ENCODE results near the gene YPEL3.
A peak's percentile ranks its signal among the peaks of the same experiment; 100 is the strongest.

Gene YPEL3

DNA sequence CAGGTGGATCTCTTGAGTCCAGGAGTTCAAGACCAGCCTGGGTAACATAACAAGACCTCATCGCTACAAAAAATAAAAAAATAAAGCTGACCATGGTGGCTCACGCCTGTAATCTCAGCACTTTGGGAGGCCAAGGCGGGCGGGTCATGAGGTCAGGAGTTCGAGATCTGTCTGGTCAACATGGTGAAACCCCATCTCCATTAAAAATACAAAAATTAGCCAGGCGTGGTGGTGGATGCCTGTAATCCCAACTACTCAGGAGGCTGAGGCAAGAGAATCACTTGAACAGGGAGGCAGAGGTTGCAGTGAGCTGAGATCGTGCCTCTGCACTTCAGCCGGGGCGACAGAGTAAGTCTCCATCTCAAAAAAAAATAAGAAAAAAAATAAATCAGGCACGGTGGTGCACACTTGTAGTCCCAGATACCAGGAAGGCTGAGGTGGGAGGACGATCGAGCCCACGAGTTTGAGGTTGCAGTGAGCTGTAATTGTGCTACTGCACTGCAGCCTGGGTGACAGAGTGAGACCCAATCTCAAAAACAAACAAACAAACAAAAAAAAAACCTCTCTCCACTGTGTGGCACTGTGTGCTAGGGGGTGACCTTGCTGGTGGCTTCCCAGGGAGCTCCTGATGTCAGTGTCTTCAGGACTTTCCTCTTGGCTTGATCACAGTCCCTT lies 46.8 kb upstream of the YPEL3 start:
- Histone ChIP-seq H3K9me3 (no peaks in the 10 kb centered on the region), H3K27me3 (no peaks in the 10 kb centered on the region), H3K36me3 (no peaks in the 10 kb centered on the region), H3K27ac (peak overlapping the region; percentile 61), H3K4me1 (ENCODE audit: control insufficient read depth in 1 of 2, insufficient read depth in 1 of 2, low read depth in 1 of 2, low read length in 1 of 2) (peaks cover 71 to 78% of the 10 kb centered on the region in 2 experiments), H3K4me3 (ENCODE audit: low read depth in 1 of 2, low read length in 1 of 2) (no peak overlapping the region)
- TF ChIP-seq, protein P1, sequence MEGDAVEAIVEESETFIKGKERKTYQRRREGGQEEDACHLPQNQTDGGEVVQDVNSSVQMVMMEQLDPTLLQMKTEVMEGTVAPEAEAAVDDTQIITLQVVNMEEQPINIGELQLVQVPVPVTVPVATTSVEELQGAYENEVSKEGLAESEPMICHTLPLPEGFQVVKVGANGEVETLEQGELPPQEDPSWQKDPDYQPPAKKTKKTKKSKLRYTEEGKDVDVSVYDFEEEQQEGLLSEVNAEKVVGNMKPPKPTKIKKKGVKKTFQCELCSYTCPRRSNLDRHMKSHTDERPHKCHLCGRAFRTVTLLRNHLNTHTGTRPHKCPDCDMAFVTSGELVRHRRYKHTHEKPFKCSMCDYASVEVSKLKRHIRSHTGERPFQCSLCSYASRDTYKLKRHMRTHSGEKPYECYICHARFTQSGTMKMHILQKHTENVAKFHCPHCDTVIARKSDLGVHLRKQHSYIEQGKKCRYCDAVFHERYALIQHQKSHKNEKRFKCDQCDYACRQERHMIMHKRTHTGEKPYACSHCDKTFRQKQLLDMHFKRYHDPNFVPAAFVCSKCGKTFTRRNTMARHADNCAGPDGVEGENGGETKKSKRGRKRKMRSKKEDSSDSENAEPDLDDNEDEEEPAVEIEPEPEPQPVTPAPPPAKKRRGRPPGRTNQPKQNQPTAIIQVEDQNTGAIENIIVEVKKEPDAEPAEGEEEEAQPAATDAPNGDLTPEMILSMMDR (IDR thresholded peaks at IDR 0.05), result peak; percentile 4

DNA sequence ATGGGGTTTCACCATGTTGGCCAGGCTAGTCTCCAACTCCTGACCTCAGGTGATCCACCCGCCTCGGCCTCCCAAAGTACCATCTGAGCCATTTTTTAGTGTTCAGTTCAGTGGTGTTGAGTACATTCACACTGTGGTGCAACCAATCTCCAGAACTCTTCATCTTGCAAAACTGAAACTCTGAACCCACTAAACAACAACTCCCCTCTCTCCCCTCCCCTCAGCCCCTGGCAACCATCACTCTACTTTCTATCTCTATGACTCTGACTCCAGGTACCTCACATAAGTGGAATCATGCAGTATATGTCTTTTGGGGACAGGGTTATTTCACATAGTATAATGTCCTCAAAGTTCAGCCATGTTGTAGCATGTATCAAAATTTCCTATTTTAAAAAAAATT lies 45.7 kb upstream of the YPEL3 start:
- TF ChIP-seq, protein P1 (IDR thresholded peaks at IDR 0.05), result no peak
- H3K27me3 ChIP-seq, result no peaks in the 10 kb centered on the region
- peaks cover 71 to 78% of the 10 kb centered on the region in 2 experiments for H3K4me1 ChIP-seq (ENCODE audit: control insufficient read depth in 1 of 2, insufficient read depth in 1 of 2, low read depth in 1 of 2, low read length in 1 of 2)
- H3K27ac ChIP-seq, result peak overlapping the region; percentile 87
- H3K4me3 ChIP-seq (ENCODE audit: low read depth in 1 of 2, low read length in 1 of 2), result no peak overlapping the region
- H3K36me3 ChIP-seq, result no peaks in the 10 kb centered on the region
- no peaks in the 10 kb centered on the region for H3K9me3 ChIP-seq

DNA sequence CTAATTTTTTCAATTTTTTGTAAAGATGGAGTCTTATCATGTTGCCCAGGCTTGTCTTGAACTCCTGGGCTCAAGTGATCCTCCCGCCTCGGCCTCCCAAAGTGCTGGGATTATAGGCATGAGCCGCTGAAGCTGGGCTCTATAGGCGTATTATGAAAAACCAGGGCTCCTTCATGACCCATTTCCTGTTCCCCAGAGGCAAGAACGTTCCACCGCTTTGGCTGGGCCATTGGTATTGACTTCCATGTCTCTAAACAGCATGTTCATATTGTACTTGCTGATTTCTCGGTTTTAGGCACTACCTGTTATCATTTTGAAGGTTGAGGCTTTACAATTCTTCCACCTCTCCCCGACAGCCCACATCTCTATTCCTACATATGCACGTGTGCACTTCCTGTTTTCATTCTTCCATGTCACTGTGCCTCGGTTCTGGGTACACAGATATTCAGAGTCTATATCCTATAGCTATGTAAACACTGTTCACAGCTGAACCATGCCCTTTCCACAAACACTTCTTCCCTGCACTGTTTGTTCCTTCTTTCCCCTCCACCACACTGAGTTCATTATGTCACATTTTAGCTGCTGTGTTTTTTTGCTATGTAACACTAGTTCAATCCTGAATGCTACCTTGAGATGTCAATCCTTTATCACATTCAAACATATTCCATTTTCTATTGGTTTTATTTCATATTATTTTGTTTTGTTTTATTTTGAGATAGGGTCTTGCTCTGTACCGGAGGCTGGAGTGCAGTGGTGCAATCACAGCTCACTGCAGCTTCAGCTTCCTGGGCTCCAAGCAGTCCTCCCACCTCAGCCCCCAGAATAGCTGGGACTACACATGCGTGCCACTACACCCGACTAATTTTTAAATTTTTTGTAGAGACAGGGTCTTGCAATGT lies 43.8 kb upstream of the YPEL3 start:
- TF ChIP-seq, protein P1 (IDR thresholded peaks at IDR 0.05), result no peak
- Histone ChIP-seq H3K27me3 (no peaks in the 10 kb centered on the region), H3K27ac (peak overlapping the region; percentile 87), H3K4me1 (ENCODE audit: control insufficient read depth in 1 of 2, insufficient read depth in 1 of 2, low read depth in 1 of 2, low read length in 1 of 2) (peaks cover 66 to 69% of the 10 kb centered on the region in 2 experiments), H3K9me3 (no peaks in the 10 kb centered on the region), H3K36me3 (no peaks in the 10 kb centered on the region), H3K4me3 (ENCODE audit: low read depth in 1 of 2, low read length in 1 of 2) (peak overlapping the region; percentile 31 to 32)

DNA sequence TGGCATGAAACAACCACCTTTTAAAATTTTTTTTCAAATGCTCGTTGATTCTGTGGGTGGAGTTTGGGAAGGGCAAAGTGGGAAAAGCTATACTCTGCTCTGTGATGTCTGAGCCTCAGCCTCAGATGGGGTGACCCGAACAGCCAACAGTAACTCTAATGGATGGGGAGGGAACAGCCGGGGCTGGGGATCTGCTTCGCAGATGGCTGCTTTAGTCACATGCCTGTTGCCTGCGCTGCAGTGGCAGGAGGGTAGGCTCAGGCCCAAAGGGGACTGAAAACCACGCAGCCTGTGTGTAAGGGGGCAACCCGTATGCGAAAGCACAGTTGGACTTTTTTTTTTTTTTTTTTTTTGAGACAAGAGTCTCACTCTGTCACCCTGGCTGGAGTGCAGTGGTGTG lies 41.9 kb upstream of the YPEL3 start:
- peaks cover 60 to 67% of the 10 kb centered on the region in 2 experiments for H3K4me1 ChIP-seq (ENCODE audit: control insufficient read depth in 1 of 2, insufficient read depth in 1 of 2, low read depth in 1 of 2, low read length in 1 of 2)
- no peaks in the 10 kb centered on the region for H3K36me3 ChIP-seq
- H3K4me3 ChIP-seq (ENCODE audit: low read depth in 1 of 2, low read length in 1 of 2), result peak overlapping the region in 1 of 2 experiments; percentile 52
- H3K27ac ChIP-seq, result peak overlapping the region; percentile 87
- TF ChIP-seq, protein P1 (IDR thresholded peaks at IDR 0.05), result no peak
- no peaks in the 10 kb centered on the region for H3K27me3 ChIP-seq
- H3K9me3 ChIP-seq, result no peaks in the 10 kb centered on the region

DNA sequence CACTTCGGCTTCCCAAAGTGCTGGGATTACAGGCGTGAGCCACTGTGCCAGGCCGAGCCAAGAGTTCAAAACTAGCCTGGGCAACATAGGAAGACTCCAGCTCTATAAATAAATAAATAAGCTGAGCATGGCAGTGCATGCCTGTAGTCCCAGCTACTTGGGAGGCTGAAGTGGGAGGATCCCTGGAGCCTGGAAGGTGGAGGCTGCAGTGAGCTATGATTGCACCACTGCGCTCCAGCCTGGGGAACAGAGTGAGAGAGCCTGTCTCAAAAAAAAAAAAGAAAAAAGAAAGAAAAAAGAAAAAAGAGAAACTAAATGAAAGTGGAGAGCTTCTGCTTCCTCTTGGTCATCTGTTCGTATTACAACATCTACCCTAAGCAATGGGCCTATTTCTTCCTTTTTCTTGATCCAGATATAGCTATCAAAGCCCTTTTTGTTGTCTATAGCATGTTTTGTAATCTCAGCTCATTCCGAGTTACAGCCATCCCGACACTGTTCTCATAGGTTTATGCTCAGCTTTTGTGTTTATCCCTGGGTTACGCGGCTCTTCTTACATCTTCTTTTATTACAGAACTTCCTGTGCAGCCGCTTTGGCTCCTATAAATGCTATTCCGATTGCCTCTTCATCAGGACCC lies 41.1 kb upstream of the YPEL3 start:
- H3K27ac ChIP-seq, result peak overlapping the region; percentile 87
- peaks cover 55 to 69% of the 10 kb centered on the region in 2 experiments for H3K4me1 ChIP-seq (ENCODE audit: control insufficient read depth in 1 of 2, insufficient read depth in 1 of 2, low read depth in 1 of 2, low read length in 1 of 2)
- peak overlapping the region; percentile 20 to 52 for H3K4me3 ChIP-seq (ENCODE audit: low read depth in 1 of 2, low read length in 1 of 2)
- TF ChIP-seq, protein P1 (IDR thresholded peaks at IDR 0.05), result no peak
- H3K27me3 ChIP-seq, result no peaks in the 10 kb centered on the region
- no peaks in the 10 kb centered on the region for H3K36me3 ChIP-seq
- no peaks in the 10 kb centered on the region for H3K9me3 ChIP-seq
